H1 (cell line): ENCODE results near the gene SSTR3. TPM values are rescaled to one million over a fixed set of nuclear protein-coding genes. Genes with fewer than 3 reads are reported as not detected.

Experiments used
- CTCF ChIA-PET: fragments of 300-600 bp; sonication (Branson Sonifier 250); formaldehyde crosslinking; loops from one replicate; lab custom pipeline; 2021; ENCODE audit not compliant: partially characterized antibody; lab: Charles Lee
- POLR2A ChIA-PET: fragments of 300-600 bp; sonication (Branson Sonifier 250); formaldehyde crosslinking; loops from one replicate; lab custom pipeline; 2021; ENCODE audit warnings: inconsistent platforms; ENCODE audit not compliant: partially characterized antibody; lab: Charles Lee
- DNase-seq, 2 experiments: peaks; one replicate each; pipeline versions ENCODE4 v3.0.0 to v3.0.0-alpha.2; 2010 to 2022; ENCODE audit warnings: low spot score in 2 of 2, low read depth in 1 of 2, mixed read lengths in 1 of 2
- FAIRE-seq: peaks from 2 replicates; lab custom pipeline; 2011; peaks lifted over from hg19 to GRCh38; lab: Jason Lieb, UNC
- H2AFZ ChIP-seq: 2 replicates; pipeline ENCODE4 v1.8.1; 2012; ENCODE audit warnings: low read length, inconsistent platforms
- H2AK5ac ChIP-seq: 2 replicates; pipeline ENCODE4 v1.6.1; 2013; ENCODE audit warnings: low read depth, low read length
- H2BK120ac ChIP-seq: replicated peaks from 2 replicates; pipeline ENCODE3; 2013; ENCODE audit warnings: low read depth, low read length, inconsistent platforms
- H2BK12ac ChIP-seq: 2 replicates; pipeline ENCODE4 v1.6.1; 2013; ENCODE audit warnings: low read depth, low read length
- H2BK15ac ChIP-seq: 2 replicates; pipeline ENCODE4 v1.6.1; 2013; ENCODE audit warnings: low read length
- H2BK20ac ChIP-seq: 2 replicates; pipeline ENCODE4 v1.6.1; 2013; ENCODE audit warnings: low read length
- H2BK5ac ChIP-seq: 2 replicates; pipeline ENCODE4 v1.6.1; 2013; ENCODE audit warnings: low read depth, low read length
- H3K14ac ChIP-seq: 2 replicates; pipeline ENCODE4 v1.6.1; 2013; ENCODE audit warnings: inconsistent platforms; ENCODE audit not compliant: insufficient read length
- H3K18ac ChIP-seq: 2 replicates; pipeline ENCODE4 v1.6.1; 2013; ENCODE audit warnings: low read length; ENCODE audit errors: extremely low read depth
- H3K23ac ChIP-seq: 2 replicates; pipeline ENCODE4 v1.6.1; 2013; ENCODE audit warnings: inconsistent platforms; ENCODE audit not compliant: insufficient read length
- H3K23me2 ChIP-seq: 2 replicates; pipeline ENCODE4 v1.6.1; 2013; ENCODE audit warnings: low read depth, low read length
- H3K27ac ChIP-seq: 2 replicates; pipeline ENCODE4 v1.6.1; 2011; ENCODE audit warnings: low read depth, low read length, inconsistent platforms
- H3K27me3 ChIP-seq, 4 experiments: replicated peaks in 1 of 4; 1 replicate in 1 of 4; 2 replicates in 3 of 4; pipeline versions ENCODE4 v1.6.1 to v1.8.1; 2011 to 2013; ENCODE audit warnings: low read length in 3 of 4, mild to moderate bottlenecking in 3 of 4, inconsistent platforms in 2 of 4, mixed read lengths in 2 of 4, moderate library complexity in 1 of 4; ENCODE audit not compliant: control insufficient read depth in 3 of 4, insufficient read depth in 3 of 4; ENCODE audit errors: extremely low read depth in 1 of 4
- H3K36me3 ChIP-seq, 4 experiments: 2 replicates each; pipeline versions ENCODE4 v1.6.1 to v1.8.1; 2011 to 2013; ENCODE audit warnings: mild to moderate bottlenecking in 4 of 4, low read length in 3 of 4, moderate library complexity in 2 of 4, control low read depth in 1 of 4, inconsistent platforms in 1 of 4; ENCODE audit not compliant: insufficient read depth in 4 of 4, control insufficient read depth in 2 of 4
- H3K4ac ChIP-seq: replicated peaks from 2 replicates; pipeline ENCODE3; 2013; ENCODE audit warnings: low read length, low read depth, mixed read lengths, inconsistent platforms; ENCODE audit not compliant: insufficient read length
- H3K4me1 ChIP-seq, 4 experiments: replicated peaks in 1 of 4; 1 replicate in 1 of 4; 2 replicates in 3 of 4; pipeline versions ENCODE4 v1.6.1 to v1.8.1; 2011 to 2013; ENCODE audit warnings: low read length in 3 of 4, inconsistent platforms in 2 of 4, mixed read lengths in 1 of 4; ENCODE audit not compliant: insufficient read depth in 4 of 4, control insufficient read depth in 3 of 4
- H3K4me2 ChIP-seq, 2 experiments: 2 replicates each; pipeline versions ENCODE4 v1.6.1 to v1.8.1; 2011 to 2013; ENCODE audit warnings: low read depth in 2 of 2, low read length in 2 of 2, control low read depth in 1 of 2, inconsistent platforms in 1 of 2, mild to moderate bottlenecking in 1 of 2; ENCODE audit not compliant: insufficient read depth in 1 of 2
- H3K4me3 ChIP-seq, 4 experiments: fragments of 200-600, 300-600 bp in 1 of 4; sonication (generic), shearing (Covaris generic), sonication (Bioruptor Twin) in 1 of 4; 2 replicates each; pipeline versions ENCODE4 v1.5.1 to v1.8.1; 2011 to 2016; ENCODE audit warnings: low read length in 4 of 4, low read depth in 3 of 4, control low read depth in 2 of 4, inconsistent platforms in 2 of 4, mild to moderate bottlenecking in 2 of 4, mixed read lengths in 1 of 4, moderate library complexity in 1 of 4; ENCODE audit not compliant: insufficient read depth in 2 of 4; ENCODE audit errors: extremely low read depth in 1 of 4
- H3K56ac ChIP-seq: replicated peaks from 2 replicates; pipeline ENCODE3; 2013; ENCODE audit warnings: low read depth, mild to moderate bottlenecking, mixed read lengths, low read length, inconsistent platforms; ENCODE audit not compliant: insufficient read length
- H3K79me1 ChIP-seq: 2 replicates; pipeline ENCODE4 v1.6.1; 2013; ENCODE audit warnings: low read depth, low read length, control low read depth
- H3K79me2 ChIP-seq, 2 experiments: 2 replicates each; pipeline versions ENCODE4 v1.6.1 to v1.8.1; 2012 to 2013; ENCODE audit warnings: low read length in 2 of 2, mild to moderate bottlenecking in 2 of 2, inconsistent platforms in 1 of 2; ENCODE audit not compliant: insufficient read depth in 2 of 2, control insufficient read depth in 1 of 2
- H3K9ac ChIP-seq, 4 experiments: replicated peaks in 1 of 4; 1 replicate in 1 of 4; 2 replicates in 3 of 4; pipeline versions ENCODE4 v1.6.1 to v1.8.1; 2011 to 2013; ENCODE audit warnings: low read depth in 3 of 4, low read length in 3 of 4, control low read depth in 2 of 4, mild to moderate bottlenecking in 2 of 4, moderate library complexity in 2 of 4, inconsistent platforms in 1 of 4; ENCODE audit errors: extremely low read depth in 1 of 4
- H3K9me3 ChIP-seq, 2 experiments: 2 replicates each; pipeline versions ENCODE4 v1.6.1 to v1.8.1; 2012 to 2013; ENCODE audit warnings: mild to moderate bottlenecking in 2 of 2, moderate library complexity in 2 of 2, control low read depth in 1 of 2, inconsistent platforms in 1 of 2, low read depth in 1 of 2, low read length in 1 of 2, mixed read lengths in 1 of 2; ENCODE audit not compliant: insufficient read depth in 2 of 2
- H4K20me1 ChIP-seq, 2 experiments: replicated peaks in 1 of 2; 2 replicates each; pipeline versions ENCODE3 to v1.8.1; 2011 to 2013; ENCODE audit warnings: inconsistent platforms in 2 of 2, low read length in 2 of 2, mild to moderate bottlenecking in 1 of 2; ENCODE audit not compliant: insufficient read depth in 2 of 2, control insufficient read depth in 1 of 2
- H4K5ac ChIP-seq: 2 replicates; pipeline ENCODE4 v1.6.1; 2013; ENCODE audit warnings: low read length, low read depth, mixed read lengths, inconsistent platforms; ENCODE audit not compliant: insufficient read length
- H4K8ac ChIP-seq: 2 replicates; pipeline ENCODE4 v1.8.0; 2013; ENCODE audit warnings: mild to moderate bottlenecking, moderate library complexity, low read length, inconsistent platforms; ENCODE audit not compliant: insufficient read depth; ENCODE audit errors: extremely low read depth
- H4K91ac ChIP-seq: replicated peaks from 2 replicates; pipeline ENCODE3; 2013; ENCODE audit warnings: low read length, mixed read lengths, inconsistent platforms; ENCODE audit not compliant: insufficient read length
- BACH1 ChIP-seq: IDR thresholded peaks from 2 replicates; pipeline ENCODE4 v1.6.1; 2012; ENCODE audit warnings: low read length, improper control_type of control experiment
- CTCF ChIP-seq, 3 experiments: IDR thresholded peaks; 1 replicate in 2 of 3; 2 replicates in 1 of 3; pipeline versions ENCODE4 v1.5.1 to v1.6.1; 2011; ENCODE audit warnings: low read length in 3 of 3, mild to moderate bottlenecking in 3 of 3, inconsistent platforms in 2 of 3, low read depth in 1 of 3, moderate library complexity in 1 of 3; ENCODE audit not compliant: insufficient read depth in 1 of 3; ENCODE audit errors: control extremely low read depth in 1 of 3
- EZH2 ChIP-seq: fragments of 200-600 bp; sonication (generic); IDR thresholded peaks from 2 replicates; pipeline ENCODE4 v1.7.1; 2012; ENCODE audit warnings: low read depth, mild to moderate bottlenecking, moderate library complexity, low read length, inconsistent platforms; ENCODE audit not compliant: severe bottlenecking
- FOSL1 ChIP-seq: IDR thresholded peaks from 2 replicates; pipeline ENCODE4 v1.6.1; 2011; ENCODE audit warnings: mild to moderate bottlenecking, low read depth, low read length, moderate library complexity; ENCODE audit not compliant: insufficient read depth
- HDAC6 ChIP-seq: IDR thresholded peaks from one replicate; pipeline ENCODE4 v1.7.1; 2012; ENCODE audit warnings: low read depth, mild to moderate bottlenecking, inconsistent platforms, low read length, moderate library complexity
- RAD21 ChIP-seq, 2 experiments: IDR thresholded peaks in 1 of 2; conservative IDR thresholded peaks in 1 of 2; 2 replicates each; pipeline ENCODE4 v1.6.1; 2011; ENCODE audit warnings: low read depth in 2 of 2, low read length in 2 of 2, improper control_type of control experiment in 1 of 2, inconsistent platforms in 1 of 2, mild to moderate bottlenecking in 1 of 2, moderate library complexity in 1 of 2
- SIN3A ChIP-seq, 2 experiments: IDR thresholded peaks in 1 of 2; conservative IDR thresholded peaks in 1 of 2; 2 replicates each; pipeline ENCODE4 v1.6.1; 2011 to 2012; ENCODE audit warnings: low read length in 2 of 2, improper control_type of control experiment in 1 of 2, low read depth in 1 of 2, mild to moderate bottlenecking in 1 of 2
- SIRT6 ChIP-seq: IDR thresholded peaks from one replicate; pipeline ENCODE4 v1.7.1; 2012; ENCODE audit warnings: low read length, inconsistent platforms
- SP4 ChIP-seq: IDR thresholded peaks from 2 replicates; pipeline ENCODE4 v1.6.1; 2012; ENCODE audit warnings: low read length, inconsistent platforms
- TAF1 ChIP-seq: IDR thresholded peaks from 2 replicates; pipeline ENCODE4 v1.6.1; 2011; ENCODE audit warnings: mild to moderate bottlenecking, low read depth, low read length
- WGBS, 2 experiments: shearing (Covaris generic) in 1 of 2; methylation state at CpG; one replicate each; pipeline versions ENCODE4 v1.1.6 to v1.1.7; 2013 to 2015; ENCODE audit warnings: low lambda C conversion rate in 2 of 2, mixed read lengths in 2 of 2, inconsistent platforms in 1 of 2, low coverage in 1 of 2, missing lambda C conversion rate in 1 of 2; ENCODE audit not compliant: insufficient replicate concordance in 2 of 2, insufficient coverage in 1 of 2, insufficient read length in 1 of 2; ENCODE audit errors: extremely low coverage in 1 of 2, missing lambda C conversion rate in 1 of 2; 5-methylcytosine and 5-hydroxymethylcytosine counted together
- polyA plus RNA-seq, 7 experiments: library from polyadenylated mRNA; depleted of rRNA in 3 of 7; stranded (reverse) in 5 of 7; unstranded in 2 of 7; fragments of >200 nt in 5 of 7; fragments of 200-250 nt in 2 of 7; gene quantifications; 1 replicate in 5 of 7; 2 replicates in 1 of 7; 4 replicates in 1 of 7; pipeline versions ENCODE4 v1.2.1 to v1.2.3, GENCODE V29; 2011 to 2013; ENCODE audit warnings: missing spikeins in 2 of 7, mixed read lengths in 2 of 7
- total RNA-seq: library from RNA; stranded (reverse); fragmentation: NEBNext Ultra II Directional; extraction: Animal tissue kit (Norgen Biotek cat#: 25700); gene quantifications from 2 replicates; pipeline ENCODE4 v1.2.1, GENCODE V29; 2021

Gene SSTR3
- total and polyA plus RNA-seq, 2 of the 8 experiments (the other 6 are each of a cell fraction or from before 2014, with no cell fraction given) = 0.22 to 0.77 TPM

- Histone ChIP-seq H3K56ac (no peak overlapping the region), H4K5ac (no peak overlapping the region), H3K27me3 (no peaks in the 10 kb centered on the region), H4K20me1 (no peaks in the 10 kb centered on the region), H3K23ac (no peak overlapping the region), H2AK5ac (no peak overlapping the region), H3K14ac (no peak overlapping the region), H2BK20ac (no peak overlapping the region), H3K23me2 (peaks cover 2% of the 10 kb centered on the region; the same call in 1 of the 2 replicates), H3K4me3 (no peak overlapping the region), H2BK12ac (no peak overlapping the region), H3K9me3 (no peaks in the 10 kb centered on the region; a peak in 1 of 4 replicates), H2BK120ac (no peak overlapping the region), H4K8ac (no peak overlapping the region), H4K91ac (no peak overlapping the region), H3K36me3 (no peaks in the 10 kb centered on the region), H3K9ac (no peak overlapping the region), H3K79me1 (no peaks in the 10 kb centered on the region), H3K4me1 (no peaks in the 10 kb centered on the region), H3K18ac (no peak overlapping the region), H2BK5ac (no peak overlapping the region), H3K79me2 (no peaks in the 10 kb centered on the region), H3K27ac (no peak overlapping the region), H3K4ac (no peak overlapping the region), H3K4me2 (no peak overlapping the region), H2BK15ac (no peak overlapping the region), H2AFZ (no peak overlapping the region)
- no peak for DNase-seq
- WGBS, 2 experiments = 87% methylated on average over 8 of the region's 8 CpGs; no CpG with 5 or more reads in 1 of the 2 experiments
- CTCF ChIA-PET = interaction anchor here (0.7 to 3.3 kb wide), 7 partner anchors 9 to 231 kb away, joined by 3 to 22 read pairs (median 5); no protein-coding TSS in a partner anchor
- POLR2A ChIA-PET = interaction anchor here (1.1 to 1.6 kb wide), 3 partner anchors 10 to 20 kb away, joined by 3 to 7 read pairs (median 4); no protein-coding TSS in a partner anchor
- FAIRE-seq = no peak
- TF ChIP-seq RAD21 (IDR thresholded peaks at IDR 0.05 in 1 of 2, conservative IDR thresholded peaks at IDR 0.05 in 1 of 2; ENCODE audit: low read depth in 2 of 2, low read length in 2 of 2) = peak; percentile 52 to 62
- no peak for TF ChIP-seq SP4
- TF ChIP-seq BACH1 = no peak
- no peak for TF ChIP-seq FOSL1
- TF ChIP-seq CTCF (IDR thresholded peaks at IDR 0.05; ENCODE audit: control extremely low read depth in 1 of 3, insufficient read depth in 1 of 3, low read depth in 1 of 3, low read length in 3 of 3) = peak; percentile 7 to 26 (median 11); a peak in 3 of 4 replicates
- no peak for TF ChIP-seq SIRT6
- TF ChIP-seq EZH2 = no peak
- no peak for TF ChIP-seq HDAC6
- TF ChIP-seq TAF1 = no peak
- no peak for TF ChIP-seq SIN3A (conservative IDR thresholded peaks at IDR 0.05 in 1 of 2, IDR thresholded peaks at IDR 0.05 in 1 of 2; ENCODE audit: low read depth in 1 of 2, low read length in 2 of 2)
Measured at GRCh38 chr22:37225481-37225880, 13.2 kb upstream of the SSTR3 start.
